GM21529 (cell line): ENCODE data around the gene SVIL.
"Not testable (repeated sequence)": the region's sequence is repeated elsewhere in the genome, so short reads cannot be mapped to it uniquely, and the experiment has no call there.

Experiments
- ATAC-seq: cut with Tn5 transposase; IDR thresholded peaks from one replicate; pipeline ENCODE4 v1.9.1; 2021; ENCODE audit not compliant: unreplicated experiment

The SVIL gene

GRCh38 chr10:29546773-29547313 is 87.9 kb downstream of the SVIL start:
- no peak for ATAC-seq

GRCh38 chr10:29545122-29545521 is 89.6 kb downstream of the SVIL start:
- ATAC-seq = no peak

- ATAC-seq = no peak
Measured at GRCh38 chr10:29543715-29544114, 91.1 kb downstream of the SVIL start.

- ATAC-seq = no peak
Measured at GRCh38 chr10:29542723-29543122, 92.0 kb downstream of the SVIL start.

GRCh38 chr10:29541422-29542210 is 93.2 kb downstream of the SVIL start:
- ATAC-seq = no peak

GRCh38 chr10:29540016-29540415 is 94.8 kb downstream of the SVIL start:
- no peak for ATAC-seq

GRCh38 chr10:29539412-29539811 is 95.4 kb downstream of the SVIL start:
- no peak for ATAC-seq

- no peak for ATAC-seq
Measured at GRCh38 chr10:29537799-29538198, 97.0 kb downstream of the SVIL start.

GRCh38 chr10:29536691-29537090 is 98.1 kb downstream of the SVIL start:
- ATAC-seq = not testable (repeated sequence)

GRCh38 chr10:29535778-29536453 is 98.9 kb downstream of the SVIL start:
- no peak for ATAC-seq

GRCh38 chr10:29535012-29535777 is 99.6 kb downstream of the SVIL start:
- ATAC-seq = no peak

GRCh38 chr10:29534590-29534989 is 100.2 kb downstream of the SVIL start:
- no peak for ATAC-seq

GRCh38 chr10:29533696-29534285 is 101.0 kb downstream of the SVIL start:
- no peak for ATAC-seq

- no peak for ATAC-seq
Measured at GRCh38 chr10:29533046-29533445, 101.7 kb downstream of the SVIL start.

- no peak for ATAC-seq
Measured at GRCh38 chr10:29532256-29532878, 102.4 kb downstream of the SVIL start.

- ATAC-seq = no peak
Measured at GRCh38 chr10:29530112-29530976, 104.4 kb downstream of the SVIL start.

GRCh38 chr10:29529146-29529545 is 105.6 kb downstream of the SVIL start:
- no peak for ATAC-seq

- no peak for ATAC-seq
Measured at GRCh38 chr10:29525762-29526161, 109.0 kb downstream of the SVIL start.

GRCh38 chr10:29524720-29525119 is 110.1 kb downstream of the SVIL start:
- ATAC-seq = no peak

- no peak for ATAC-seq
Measured at GRCh38 chr10:29524294-29524693, 110.5 kb downstream of the SVIL start.
